Progenitor cell of endocrine pancreas (in vitro differentiated cells): ENCODE data around the gene TRPM2. TPM values are rescaled to one million over a fixed set of nuclear protein-coding genes. Genes with fewer than 3 reads are reported as not detected.

Source experiments
- DNase-seq: peaks from one replicate; pipeline ENCODE4 v3.0.0; 2021; ENCODE audit warnings: low spot score; ENCODE audit not compliant: unreplicated experiment
- H3K27ac Mint-ChIP-seq: 2 replicates; pipeline ENCODE4 v1.8.0; 2021; ENCODE audit warnings: mild to moderate bottlenecking, moderate library complexity, mixed read lengths
- H3K27me3 Mint-ChIP-seq: 2 replicates; pipeline ENCODE4 v1.8.0; 2021; ENCODE audit warnings: mixed read lengths
- H3K36me3 Mint-ChIP-seq: 2 replicates; pipeline ENCODE4 v1.8.0; 2022; ENCODE audit warnings: mixed read lengths; ENCODE audit not compliant: insufficient read depth
- H3K4me1 Mint-ChIP-seq: 2 replicates; pipeline ENCODE4 v1.8.0; 2021; ENCODE audit warnings: low read depth, mixed read lengths
- H3K4me3 Mint-ChIP-seq: 2 replicates; pipeline ENCODE4 v1.8.0; 2021; ENCODE audit warnings: low read depth, mild to moderate bottlenecking, moderate library complexity, mixed read lengths
- H3K9me3 Mint-ChIP-seq: 2 replicates; pipeline ENCODE4 v1.8.0; 2021; ENCODE audit warnings: low read depth, mixed read lengths
- total RNA-seq: library from RNA; stranded (reverse); gene quantifications from 2 replicates; pipeline ENCODE4 v1.2.1, GENCODE V29; 2021
- TF ChIP-seq, protein P1 (sequence below): fragments of 200-600 bp; sonication (generic); IDR thresholded peaks from one replicate; pipeline ENCODE4 v1.5.0; 2021; ENCODE audit warnings: antibody characterized with exemption, mild to moderate bottlenecking; ENCODE audit not compliant: unreplicated experiment

TRPM2 gene
- total RNA-seq, 1 donor from 2014 or later, result 0.17 TPM

DNA sequence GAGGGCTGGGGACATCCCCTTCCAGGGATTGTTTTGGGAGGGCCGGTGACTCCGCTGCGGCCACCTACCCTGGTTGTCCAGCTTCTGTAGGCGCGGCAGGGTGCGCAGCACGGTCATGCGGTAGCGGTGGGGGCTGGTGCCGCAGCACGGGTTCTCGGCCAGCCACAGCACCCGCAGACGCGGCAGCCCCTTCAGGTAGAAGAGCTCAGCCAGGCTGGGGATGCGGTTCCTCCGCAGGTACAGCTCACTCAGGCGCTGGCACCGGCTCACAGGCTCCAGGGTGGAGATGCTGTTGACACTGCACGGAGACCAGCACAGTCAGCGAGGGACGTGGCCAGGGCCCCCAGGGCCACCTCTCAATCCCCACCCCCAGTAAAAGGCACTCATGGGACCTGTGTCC, 20.5 kb upstream of the TRPM2 start:
- peaks cover 6% of the 10 kb centered on the region for H3K4me1 Mint-ChIP-seq
- DNase-seq, result no peak
- no peak overlapping the region for H3K4me3 Mint-ChIP-seq
- no peaks in the 10 kb centered on the region for H3K27me3 Mint-ChIP-seq
- TF ChIP-seq, protein P1, sequence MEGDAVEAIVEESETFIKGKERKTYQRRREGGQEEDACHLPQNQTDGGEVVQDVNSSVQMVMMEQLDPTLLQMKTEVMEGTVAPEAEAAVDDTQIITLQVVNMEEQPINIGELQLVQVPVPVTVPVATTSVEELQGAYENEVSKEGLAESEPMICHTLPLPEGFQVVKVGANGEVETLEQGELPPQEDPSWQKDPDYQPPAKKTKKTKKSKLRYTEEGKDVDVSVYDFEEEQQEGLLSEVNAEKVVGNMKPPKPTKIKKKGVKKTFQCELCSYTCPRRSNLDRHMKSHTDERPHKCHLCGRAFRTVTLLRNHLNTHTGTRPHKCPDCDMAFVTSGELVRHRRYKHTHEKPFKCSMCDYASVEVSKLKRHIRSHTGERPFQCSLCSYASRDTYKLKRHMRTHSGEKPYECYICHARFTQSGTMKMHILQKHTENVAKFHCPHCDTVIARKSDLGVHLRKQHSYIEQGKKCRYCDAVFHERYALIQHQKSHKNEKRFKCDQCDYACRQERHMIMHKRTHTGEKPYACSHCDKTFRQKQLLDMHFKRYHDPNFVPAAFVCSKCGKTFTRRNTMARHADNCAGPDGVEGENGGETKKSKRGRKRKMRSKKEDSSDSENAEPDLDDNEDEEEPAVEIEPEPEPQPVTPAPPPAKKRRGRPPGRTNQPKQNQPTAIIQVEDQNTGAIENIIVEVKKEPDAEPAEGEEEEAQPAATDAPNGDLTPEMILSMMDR, result no peak
- no peak overlapping the region for H3K27ac Mint-ChIP-seq
- H3K36me3 Mint-ChIP-seq, result peaks cover 1% of the 10 kb centered on the region
- no peaks in the 10 kb centered on the region for H3K9me3 Mint-ChIP-seq

DNA sequence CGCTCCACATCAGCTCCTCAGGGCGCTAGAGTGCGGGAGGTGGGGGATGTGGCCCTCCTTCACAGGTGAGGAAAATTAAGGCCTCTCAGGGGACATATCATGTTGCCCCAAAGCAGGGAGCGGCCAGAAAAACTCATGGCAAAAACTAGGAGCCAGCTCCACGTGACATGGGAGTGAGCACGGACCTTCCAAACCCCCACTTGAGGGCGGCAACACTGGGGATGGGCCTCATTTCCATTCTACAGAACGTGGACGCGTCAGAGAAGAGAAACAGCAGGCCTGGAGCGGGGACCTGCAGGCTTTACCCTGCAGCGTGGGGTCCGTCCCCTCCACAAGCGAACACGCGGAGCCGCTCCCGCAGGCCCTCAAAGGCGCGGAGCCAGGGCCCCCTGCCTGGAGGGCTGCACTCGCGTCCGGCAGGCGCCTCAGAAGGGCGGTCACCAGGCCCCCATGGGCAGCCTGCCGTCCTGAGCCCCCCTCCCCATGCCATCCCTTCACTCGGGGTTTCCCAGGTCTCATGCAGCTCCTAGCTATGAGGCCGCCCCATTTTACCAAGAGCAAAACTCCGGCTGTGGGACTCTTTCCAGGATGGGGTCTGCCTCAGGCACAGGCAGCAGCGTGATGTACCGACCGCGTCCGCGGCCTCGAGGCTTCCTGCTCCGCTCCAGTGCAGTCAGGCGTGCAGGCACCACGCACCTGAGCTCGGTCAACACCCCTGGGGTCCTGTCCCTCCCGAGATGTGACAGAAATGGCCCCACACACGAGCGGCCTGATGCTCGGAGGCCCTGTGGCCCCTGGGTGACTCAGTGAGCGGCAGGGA, 19.7 kb upstream of the TRPM2 start:
- no peak for DNase-seq
- H3K27me3 Mint-ChIP-seq, result no peaks in the 10 kb centered on the region
- no peak overlapping the region for H3K4me3 Mint-ChIP-seq
- TF ChIP-seq, protein P1, result no peak
- no peak overlapping the region for H3K27ac Mint-ChIP-seq
- no peaks in the 10 kb centered on the region for H3K9me3 Mint-ChIP-seq
- peaks cover 1% of the 10 kb centered on the region for H3K36me3 Mint-ChIP-seq
- H3K4me1 Mint-ChIP-seq, result peaks cover 8% of the 10 kb centered on the region

DNA sequence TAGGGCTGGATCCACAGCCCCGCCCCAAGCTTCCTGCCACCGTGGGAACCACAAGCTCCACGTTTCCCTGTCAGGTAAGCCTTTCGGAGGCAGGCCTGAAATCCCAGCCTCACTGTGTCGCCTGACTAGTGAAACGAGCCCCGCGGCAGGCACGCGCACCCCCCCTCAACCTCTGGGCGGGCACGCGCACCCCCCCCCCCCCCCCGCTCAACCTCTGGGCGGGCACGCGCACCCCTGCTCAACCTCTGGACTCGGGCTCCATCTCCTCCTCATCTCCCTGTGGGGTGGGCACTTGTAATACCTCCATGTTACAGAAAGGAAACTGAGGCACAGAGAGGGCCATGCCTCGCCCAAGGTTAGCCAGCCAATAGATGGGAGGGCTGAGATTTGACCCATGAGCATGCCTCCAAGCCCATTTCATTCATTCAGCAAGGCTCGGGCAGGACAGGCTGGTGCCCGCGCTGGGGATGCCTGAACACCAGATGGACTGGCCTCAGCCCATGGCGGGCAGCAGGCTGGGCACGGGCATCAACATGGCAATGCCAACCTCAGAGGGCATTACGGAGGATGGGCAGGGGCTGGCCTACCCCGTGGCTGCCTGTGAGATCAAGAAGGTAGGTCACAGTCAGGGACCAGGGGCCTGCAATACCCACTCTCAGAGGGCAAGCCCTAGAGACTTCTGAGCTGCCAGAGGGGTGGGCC, 18.9 kb upstream of the TRPM2 start:
- peaks cover 1% of the 10 kb centered on the region for H3K36me3 Mint-ChIP-seq

DNA sequence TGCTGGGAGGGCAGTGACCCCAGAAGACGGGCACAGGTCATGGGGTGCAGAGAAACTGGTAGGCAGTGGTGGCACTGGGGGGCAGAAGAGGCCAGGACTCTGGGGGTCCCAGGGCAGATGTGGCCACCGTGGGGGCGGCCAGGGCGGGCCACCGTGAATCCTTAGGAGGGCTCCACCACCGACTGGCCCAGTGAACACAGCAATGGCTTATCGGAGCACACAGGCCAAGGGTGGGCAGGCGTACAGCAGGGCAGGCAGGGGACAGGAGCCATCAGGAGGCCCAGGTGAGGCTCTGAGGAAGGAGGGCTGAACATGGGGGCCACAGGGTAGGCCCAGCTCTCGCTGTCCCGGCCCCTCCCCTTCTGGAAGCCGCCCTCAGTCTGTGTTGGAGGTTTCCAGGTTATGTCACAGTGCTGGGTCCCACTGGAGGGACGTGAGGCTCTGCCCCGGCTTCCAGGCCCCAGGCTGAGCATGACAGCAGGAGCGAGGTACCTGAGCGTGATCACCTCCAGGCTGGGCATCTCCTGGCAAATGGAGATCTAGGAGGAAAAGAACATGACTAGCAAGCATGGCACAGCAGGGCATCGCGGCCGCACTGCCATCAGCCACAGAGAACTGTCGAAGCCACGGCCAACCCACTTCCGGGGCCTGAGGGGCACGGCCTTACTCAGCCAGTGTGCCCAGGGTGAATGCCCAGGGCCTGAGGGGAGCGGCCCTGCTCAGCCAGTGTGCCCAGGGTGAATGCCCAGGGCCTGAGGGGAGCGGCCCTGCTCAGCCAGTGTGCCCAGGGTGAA, 18.0 kb upstream of the TRPM2 start:
- Mint-ChIP-seq H3K4me1 (peaks cover 12% of the 10 kb centered on the region), H3K27ac (no peak overlapping the region), H3K27me3 (no peaks in the 10 kb centered on the region), H3K36me3 (peaks cover 1% of the 10 kb centered on the region), H3K9me3 (no peaks in the 10 kb centered on the region), H3K4me3 (no peak overlapping the region)
- no peak for DNase-seq
- TF ChIP-seq, protein P1, result no peak

More for the DNA sequence above, 18.9 kb upstream of the TRPM2 start:
- H3K4me1 Mint-ChIP-seq, result peaks cover 8% of the 10 kb centered on the region
- DNase-seq, result no peak
- H3K4me3 Mint-ChIP-seq, result no peak overlapping the region
- H3K27me3 Mint-ChIP-seq, result no peaks in the 10 kb centered on the region
- H3K27ac Mint-ChIP-seq, result peak overlapping the region; percentile 56
- no peaks in the 10 kb centered on the region for H3K9me3 Mint-ChIP-seq
- TF ChIP-seq, protein P1, result no peak

DNA sequence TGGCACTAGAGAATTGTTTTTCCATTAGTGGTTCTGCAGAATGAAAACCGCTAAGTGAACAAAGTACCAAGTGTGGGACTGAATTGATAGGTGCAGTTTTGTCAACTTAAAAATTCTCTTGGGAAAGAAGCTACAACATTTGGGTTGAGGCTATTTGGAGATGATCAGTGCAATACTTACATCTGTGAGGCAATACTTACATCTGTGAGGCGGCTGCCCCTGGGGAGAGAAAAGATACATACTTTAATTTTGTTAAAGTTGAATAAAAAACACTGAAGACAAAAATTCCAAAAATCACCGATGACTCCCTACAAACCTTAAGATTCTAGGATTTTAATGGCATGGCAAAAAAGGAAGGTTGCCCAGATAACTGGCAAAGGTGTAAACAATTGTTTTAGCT, 16.0 kb upstream of the TRPM2 start:
- TF ChIP-seq, protein P1, result no peak
- peak overlapping the region; percentile 90 for H3K27ac Mint-ChIP-seq
- H3K9me3 Mint-ChIP-seq, result no peaks in the 10 kb centered on the region
- H3K4me3 Mint-ChIP-seq, result peak overlapping the region; percentile 73
- peaks cover 1% of the 10 kb centered on the region for H3K36me3 Mint-ChIP-seq
- H3K4me1 Mint-ChIP-seq, result peaks cover 19% of the 10 kb centered on the region
- H3K27me3 Mint-ChIP-seq, result no peaks in the 10 kb centered on the region
- no peak for DNase-seq
